Thyroid gland (tissue), 4 donors: ENCODE measurements around the gene STARD3NL. TPM values are rescaled to one million over a fixed set of nuclear protein-coding genes. Genes with fewer than 3 reads are reported as not detected.
"Not testable (repeated sequence)": the region's sequence is repeated elsewhere in the genome, so short reads cannot be mapped to it uniquely, and the experiment has no call there.

Source experiments
- DNase-seq, 2 donors: peaks; one replicate each; pipeline ENCODE4 v3.0.0-alpha.2; 2019
- H3K27ac ChIP-seq, 3 donors: fragments of 200-600 bp; sonication (generic); 1 replicate in 2 of 3; 2 replicates in 1 of 3; pipeline ENCODE4 v1.5.1; 2016 to 2019; ENCODE audit warnings: mild to moderate bottlenecking in 1 of 3, moderate library complexity in 1 of 3
- H3K27me3 ChIP-seq: fragments of 200-600 bp; sonication (generic); one replicate; pipeline ENCODE4 v1.5.1; 2019
- H3K36me3 ChIP-seq, 2 donors: fragments of 200-600 bp; sonication (generic); one replicate each; pipeline ENCODE4 v1.5.1; 2016 to 2019
- H3K4me1 ChIP-seq, 2 donors: fragments of 200-600 bp; sonication (generic); one replicate each; pipeline ENCODE4 v1.5.1; 2017 to 2019
- H3K4me3 ChIP-seq, 3 donors: fragments of 200-600 bp; sonication (generic); replicated peaks in 1 of 3; 1 replicate in 2 of 3; 2 replicates in 1 of 3; pipeline ENCODE4 v1.5.1; 2016; ENCODE audit warnings: mild to moderate bottlenecking in 1 of 3
- H3K9me3 ChIP-seq: fragments of 200-600 bp; sonication (generic); one replicate; pipeline ENCODE4 v1.5.1; 2017
- POLR2A ChIP-seq, 2 donors: fragments of 450-650 bp; IDR thresholded peaks; one replicate each; pipeline ENCODE4 v1.6.1; 2017; ENCODE audit warnings: antibody characterized with exemption in 2 of 2, mild to moderate bottlenecking in 2 of 2, moderate library complexity in 1 of 2
- WGBS, 2 donors: methylation state at CpG; one replicate each; pipeline ENCODE4 v1.1.5; 2017; 5-methylcytosine and 5-hydroxymethylcytosine counted together
- intact Hi-C: fragments of 100-400 bp; cut with DNase I; formaldehyde crosslinking; loops from one replicate; pipeline ENCODE4 v1.15.1; 2023
- total RNA-seq, 4 donors: library from RNA; depleted of rRNA; stranded (reverse); fragments of >200 nt; gene quantifications; one replicate each; pipeline ENCODE4 v1.2.3, GENCODE V29; 2016
- TF ChIP-seq, protein P1 (sequence below), 6 experiments: fragments of 200-600 bp in 3 of 6; fragments of 450-650 bp in 3 of 6; sonication (generic) in 3 of 6; IDR thresholded peaks; one replicate each; pipeline ENCODE4 v1.5.1; 2016 to 2019; ENCODE audit warnings: antibody characterized with exemption in 6 of 6, mild to moderate bottlenecking in 2 of 6, inconsistent platforms in 1 of 6, moderate library complexity in 1 of 6

Gene STARD3NL
- total RNA-seq, 4 donors from 2014 or later, result 53.1 to 77.4 (median 62.0) TPM

GRCh38 chr7:38269704-38270346, 91.8 kb downstream of the STARD3NL start:
- H3K4me1 ChIP-seq, H3K9me3 ChIP-seq, H3K27ac ChIP-seq, H3K27me3 ChIP-seq, intact Hi-C loops, DNase-seq, H3K36me3 ChIP-seq, H3K4me3 ChIP-seq: not testable (repeated sequence)
- WGBS, 2 donors, result 81 to 88% methylated on average over 4 of the region's 4 CpGs

GRCh38 chr7:38270405-38270804, 92.4 kb downstream of the STARD3NL start:
- intact Hi-C loops, H3K36me3 ChIP-seq, H3K4me3 ChIP-seq, H3K4me1 ChIP-seq, H3K27me3 ChIP-seq, DNase-seq, H3K9me3 ChIP-seq, H3K27ac ChIP-seq: not testable (repeated sequence)
- WGBS, 2 donors, result 84 to 90% methylated on average over 2 of the region's 2 CpGs

- no peaks in the 10 kb centered on the region for H3K27me3 ChIP-seq
- no peaks in the 10 kb centered on the region for H3K36me3 ChIP-seq
- WGBS, 2 donors, result 92 to 95% methylated on average over 2 of the region's 2 CpGs
- H3K9me3 ChIP-seq, result no peaks in the 10 kb centered on the region
- intact Hi-C loops, result no loop called here
- no peak for DNase-seq
- H3K4me1 ChIP-seq, result no peaks in the 10 kb centered on the region
- H3K27ac ChIP-seq, result no peak within 1 kb of the TSS
- TF ChIP-seq, protein P1, sequence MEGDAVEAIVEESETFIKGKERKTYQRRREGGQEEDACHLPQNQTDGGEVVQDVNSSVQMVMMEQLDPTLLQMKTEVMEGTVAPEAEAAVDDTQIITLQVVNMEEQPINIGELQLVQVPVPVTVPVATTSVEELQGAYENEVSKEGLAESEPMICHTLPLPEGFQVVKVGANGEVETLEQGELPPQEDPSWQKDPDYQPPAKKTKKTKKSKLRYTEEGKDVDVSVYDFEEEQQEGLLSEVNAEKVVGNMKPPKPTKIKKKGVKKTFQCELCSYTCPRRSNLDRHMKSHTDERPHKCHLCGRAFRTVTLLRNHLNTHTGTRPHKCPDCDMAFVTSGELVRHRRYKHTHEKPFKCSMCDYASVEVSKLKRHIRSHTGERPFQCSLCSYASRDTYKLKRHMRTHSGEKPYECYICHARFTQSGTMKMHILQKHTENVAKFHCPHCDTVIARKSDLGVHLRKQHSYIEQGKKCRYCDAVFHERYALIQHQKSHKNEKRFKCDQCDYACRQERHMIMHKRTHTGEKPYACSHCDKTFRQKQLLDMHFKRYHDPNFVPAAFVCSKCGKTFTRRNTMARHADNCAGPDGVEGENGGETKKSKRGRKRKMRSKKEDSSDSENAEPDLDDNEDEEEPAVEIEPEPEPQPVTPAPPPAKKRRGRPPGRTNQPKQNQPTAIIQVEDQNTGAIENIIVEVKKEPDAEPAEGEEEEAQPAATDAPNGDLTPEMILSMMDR (IDR thresholded peaks at IDR 0.05), result no peak
- TF ChIP-seq POLR2A (IDR thresholded peaks at IDR 0.05), result no peak
- H3K4me3 ChIP-seq, result no peak within 1 kb of the TSS
Measured at GRCh38 chr7:38273286-38273995, 95.4 kb downstream of the STARD3NL start, which contains the start of gene TARP. TSS of gene TARP (minus strand) at chr7:38273636.

DNA sequence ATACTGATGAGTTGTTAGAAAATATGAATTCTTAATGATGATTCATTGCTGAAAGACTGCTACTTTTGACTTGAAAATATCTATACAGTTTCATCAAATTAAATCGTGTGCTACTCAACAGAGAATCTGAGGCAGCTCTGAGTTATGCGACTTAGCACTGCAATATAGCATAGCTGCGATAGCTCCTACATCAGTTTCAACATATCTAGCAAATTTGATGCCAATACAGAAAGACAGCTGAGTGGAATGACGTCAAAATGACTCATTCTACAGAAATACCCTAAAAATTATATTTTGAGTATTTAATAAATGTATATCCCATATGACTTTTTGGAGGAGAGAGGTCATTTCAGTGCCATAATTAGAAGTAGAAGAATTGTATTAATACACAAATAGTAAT, 96.4 kb downstream of the STARD3NL start:
- Histone ChIP-seq H3K4me1 (no peaks in the 10 kb centered on the region), H3K4me3 (no peak overlapping the region), H3K27ac (no peak overlapping the region), H3K9me3 (no peaks in the 10 kb centered on the region), H3K27me3 (no peaks in the 10 kb centered on the region), H3K36me3 (no peaks in the 10 kb centered on the region)
- 91 to 93% methylated on average over 4 of the region's 4 CpGs for WGBS, 2 donors
- DNase-seq, result no peak
- intact Hi-C loops, result no loop called here
- no peak for TF ChIP-seq POLR2A (IDR thresholded peaks at IDR 0.05)
- TF ChIP-seq, protein P1 (IDR thresholded peaks at IDR 0.05), result no peak

DNA sequence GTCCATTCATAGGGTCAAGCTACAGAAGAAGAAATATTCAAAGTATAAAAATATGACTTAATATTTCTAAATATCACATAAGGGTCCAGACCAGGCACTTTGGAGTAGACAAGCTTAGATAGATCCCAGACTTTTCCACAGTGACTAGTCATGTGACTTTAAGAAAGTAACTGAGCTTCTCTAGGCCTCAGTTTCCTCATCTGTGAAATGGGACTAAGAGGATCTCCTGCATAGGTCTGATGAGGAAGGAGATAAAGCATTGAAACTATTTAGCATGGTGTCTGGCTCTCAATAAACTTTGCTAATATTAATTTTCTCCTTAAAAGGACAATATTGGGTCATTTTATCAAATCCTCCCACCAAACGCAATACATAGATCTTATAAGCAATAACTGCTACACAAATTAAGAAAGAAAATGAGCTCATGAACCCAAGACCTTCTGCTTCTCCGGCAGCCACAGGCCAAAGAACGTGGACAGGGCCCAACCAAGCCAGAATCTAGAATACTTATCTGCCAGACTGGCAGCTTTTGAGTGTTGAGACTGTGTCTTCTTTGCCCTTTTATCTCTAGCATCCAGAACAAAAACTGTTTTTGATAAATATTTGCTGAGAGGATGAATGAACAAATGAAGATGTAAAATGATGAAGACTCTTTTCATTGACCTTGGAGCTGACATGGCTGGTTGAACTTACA, 97.0 kb downstream of the STARD3NL start:
- no peaks in the 10 kb centered on the region for H3K27me3 ChIP-seq
- no peaks in the 10 kb centered on the region for H3K36me3 ChIP-seq
- intact Hi-C loops, result no loop called here
- DNase-seq, result no peak
- TF ChIP-seq, protein P1 (IDR thresholded peaks at IDR 0.05), result no peak
- TF ChIP-seq POLR2A (IDR thresholded peaks at IDR 0.05), result no peak
- H3K27ac ChIP-seq, result no peak overlapping the region
- no peak overlapping the region for H3K4me3 ChIP-seq
- no peaks in the 10 kb centered on the region for H3K4me1 ChIP-seq
- 96 to 100% methylated on average over 3 of the region's 3 CpGs for WGBS, 2 donors
- H3K9me3 ChIP-seq, result no peaks in the 10 kb centered on the region
